Superior temporal gyrus (tissue), 1 donor: ENCODE data around the gene SLC17A5.
A peak's percentile ranks its signal among the peaks of the same experiment; 100 is the strongest.
"Not testable (repeated sequence)": the region's sequence is repeated elsewhere in the genome, so short reads cannot be mapped to it uniquely, and the experiment has no call there.

Experiments used
- DNase-seq: peaks from one replicate; pipeline ENCODE4 v3.0.0-alpha.2; 2016; ENCODE audit errors: extremely low spot score

The SLC17A5 gene

GRCh38 chr6:73666393-73666792 is 12.6 kb upstream of the SLC17A5 start:
- no peak for DNase-seq

GRCh38 chr6:73665686-73666319 is 12.0 kb upstream of the SLC17A5 start:
- DNase-seq: no peak

- DNase-seq: no peak
Observed at GRCh38 chr6:73664701-73665100, 10.9 kb upstream of the SLC17A5 start.

- DNase-seq: no peak
Observed at GRCh38 chr6:73657201-73657600, 3.4 kb upstream of the SLC17A5 start.

GRCh38 chr6:73656531-73657145 is 2.8 kb upstream of the SLC17A5 start:
- DNase-seq: no peak

GRCh38 chr6:73655341-73655917 is 1.6 kb upstream of the SLC17A5 start:
- no peak for DNase-seq

- DNase-seq: peak; percentile 77
Observed at GRCh38 chr6:73652637-73653570, 888 bp downstream of the SLC17A5 start.

GRCh38 chr6:73649783-73650182 is 4.0 kb downstream of the SLC17A5 start:
- DNase-seq: no peak

- DNase-seq: no peak
Observed at GRCh38 chr6:73648166-73648565, 5.6 kb downstream of the SLC17A5 start.

GRCh38 chr6:73644941-73645591 is 8.7 kb downstream of the SLC17A5 start:
- DNase-seq: no peak

GRCh38 chr6:73644030-73644429 is 9.8 kb downstream of the SLC17A5 start:
- DNase-seq: no peak

GRCh38 chr6:73642530-73642929 is 11.3 kb downstream of the SLC17A5 start:
- DNase-seq: no peak

GRCh38 chr6:73640179-73640750 is 13.5 kb downstream of the SLC17A5 start:
- DNase-seq: no peak

- DNase-seq: no peak
Observed at GRCh38 chr6:73639040-73639439, 14.8 kb downstream of the SLC17A5 start.

GRCh38 chr6:73637404-73637803 is 16.4 kb downstream of the SLC17A5 start:
- no peak for DNase-seq

GRCh38 chr6:73636048-73636447 is 17.7 kb downstream of the SLC17A5 start:
- DNase-seq: no peak

GRCh38 chr6:73632346-73632745 is 21.4 kb downstream of the SLC17A5 start:
- DNase-seq: no peak

GRCh38 chr6:73631849-73632248 is 21.9 kb downstream of the SLC17A5 start:
- DNase-seq: no peak

- DNase-seq: no peak
Observed at GRCh38 chr6:73630401-73630800, 23.4 kb downstream of the SLC17A5 start.

GRCh38 chr6:73624896-73625295 is 28.9 kb downstream of the SLC17A5 start:
- no peak for DNase-seq

- DNase-seq: not testable (repeated sequence)
Observed at GRCh38 chr6:73623480-73623879, 30.3 kb downstream of the SLC17A5 start.
